GM13977 (cell line): ENCODE data around the gene UBQLN2.
"Not testable (repeated sequence)": the region's sequence is repeated elsewhere in the genome, so short reads cannot be mapped to it uniquely, and the experiment has no call there.

Experiments used
- DNase-seq: peaks from one replicate; pipeline ENCODE4 v3.0.0; 2012; ENCODE audit warnings: low spot score
- in situ Hi-C: fragments of 300-500 bp; cut with MboI; formaldehyde crosslinking; loops from one replicate; pipeline ENCODE4 v1.12.0; 2022; ENCODE audit warnings: low sequenced_read_pairs, low pct_unique_long_range_greater_than_20kb, mixed read lengths, inconsistent platforms; ENCODE audit not compliant: unreplicated experiment
- TF ChIP-seq, protein P1 (sequence below): IDR thresholded peaks from 2 replicates; pipeline ENCODE4 v1.5.1; 2012; ENCODE audit warnings: mild to moderate bottlenecking, control low read depth; ENCODE audit not compliant: insufficient read depth; ENCODE audit errors: extremely low read depth, missing control alignments

The UBQLN2 gene

GRCh38 chrX:56563231-56564161 is at the start of gene UBQLN2:
UBQLN2 (plus strand) TSS chrX:56563627; CDS start chrX:56563874, 247 bp downstream.
- in situ Hi-C loops, result loop anchor here (25.0 kb wide), 1 partner anchor 174 kb away; the partner anchor contains the start of gene NBDY
- TF ChIP-seq, protein P1, sequence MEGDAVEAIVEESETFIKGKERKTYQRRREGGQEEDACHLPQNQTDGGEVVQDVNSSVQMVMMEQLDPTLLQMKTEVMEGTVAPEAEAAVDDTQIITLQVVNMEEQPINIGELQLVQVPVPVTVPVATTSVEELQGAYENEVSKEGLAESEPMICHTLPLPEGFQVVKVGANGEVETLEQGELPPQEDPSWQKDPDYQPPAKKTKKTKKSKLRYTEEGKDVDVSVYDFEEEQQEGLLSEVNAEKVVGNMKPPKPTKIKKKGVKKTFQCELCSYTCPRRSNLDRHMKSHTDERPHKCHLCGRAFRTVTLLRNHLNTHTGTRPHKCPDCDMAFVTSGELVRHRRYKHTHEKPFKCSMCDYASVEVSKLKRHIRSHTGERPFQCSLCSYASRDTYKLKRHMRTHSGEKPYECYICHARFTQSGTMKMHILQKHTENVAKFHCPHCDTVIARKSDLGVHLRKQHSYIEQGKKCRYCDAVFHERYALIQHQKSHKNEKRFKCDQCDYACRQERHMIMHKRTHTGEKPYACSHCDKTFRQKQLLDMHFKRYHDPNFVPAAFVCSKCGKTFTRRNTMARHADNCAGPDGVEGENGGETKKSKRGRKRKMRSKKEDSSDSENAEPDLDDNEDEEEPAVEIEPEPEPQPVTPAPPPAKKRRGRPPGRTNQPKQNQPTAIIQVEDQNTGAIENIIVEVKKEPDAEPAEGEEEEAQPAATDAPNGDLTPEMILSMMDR, result no peak
- DNase-seq, result peak; percentile 56

GRCh38 chrX:56519642-56520041 is 43.8 kb upstream of the UBQLN2 start:
- in situ Hi-C loops, result no loop called here
- DNase-seq, result no peak
- TF ChIP-seq, protein P1, result no peak

- DNase-seq, in situ Hi-C loops: not testable (repeated sequence)
Measured at GRCh38 chrX:56529482-56530007, 33.9 kb upstream of the UBQLN2 start.

GRCh38 chrX:56530011-56530410 is 33.4 kb upstream of the UBQLN2 start:
- DNase-seq, result no peak
- TF ChIP-seq, protein P1, result no peak
- in situ Hi-C loops, result no loop called here

GRCh38 chrX:56550667-56551066 is 12.8 kb upstream of the UBQLN2 start:
- TF ChIP-seq, protein P1, result no peak
- in situ Hi-C loops, result loop anchor here (25.0 kb wide), 1 partner anchor 187 kb away; the partner anchor contains the start of gene NBDY
- DNase-seq, result no peak

- in situ Hi-C loops, result loop anchor here (25.0 kb wide), 1 partner anchor 182 kb away; the partner anchor contains the start of gene NBDY
- no peak for DNase-seq
- TF ChIP-seq, protein P1, result no peak
Measured at GRCh38 chrX:56554870-56555269, 8.6 kb upstream of the UBQLN2 start.
